Measurements from ENCODE around the gene ARHGAP26.

The ARHGAP26 gene

GRCh38 chr5:142792012-142792864, 22.1 kb downstream of the ARHGAP26 start:
- no peak overlapping the region for H3K4me3 ChIP-seq (ENCODE audit: low read depth in 1 of 2, low read length in 2 of 2)
- no peaks in the 10 kb centered on the region for H3K27me3 ChIP-seq (ENCODE audit: low read depth, low read length)
- no peaks in the 10 kb centered on the region for H3K36me3 ChIP-seq (ENCODE audit: control insufficient read depth in 1 of 2, insufficient read depth in 2 of 2, low read length in 2 of 2)
- peaks cover 0 to 8% of the 10 kb centered on the region in 2 donors for H3K4me1 ChIP-seq (ENCODE audit: control insufficient read depth in 1 of 2, insufficient read depth in 2 of 2, low read length in 2 of 2)
- no peaks in the 10 kb centered on the region for H3K9me3 ChIP-seq (ENCODE audit: control insufficient read depth in 1 of 2, low read length in 2 of 2)
- H3K27ac ChIP-seq (ENCODE audit: low read length), result no peak overlapping the region

GRCh38 chr5:142792865-142793232, 22.7 kb downstream of the ARHGAP26 start:
- Histone ChIP-seq H3K27ac (ENCODE audit: low read length) (no peak overlapping the region), H3K36me3 (ENCODE audit: control insufficient read depth in 1 of 2, insufficient read depth in 2 of 2, low read length in 2 of 2) (no peaks in the 10 kb centered on the region), H3K4me3 (ENCODE audit: low read depth in 1 of 2, low read length in 2 of 2) (no peak overlapping the region), H3K9me3 (ENCODE audit: control insufficient read depth in 1 of 2, low read length in 2 of 2) (no peaks in the 10 kb centered on the region), H3K27me3 (ENCODE audit: low read depth, low read length) (no peaks in the 10 kb centered on the region), H3K4me1 (ENCODE audit: control insufficient read depth in 1 of 2, insufficient read depth in 2 of 2, low read length in 2 of 2) (peaks cover 0 to 8% of the 10 kb centered on the region in 2 donors)

DNA sequence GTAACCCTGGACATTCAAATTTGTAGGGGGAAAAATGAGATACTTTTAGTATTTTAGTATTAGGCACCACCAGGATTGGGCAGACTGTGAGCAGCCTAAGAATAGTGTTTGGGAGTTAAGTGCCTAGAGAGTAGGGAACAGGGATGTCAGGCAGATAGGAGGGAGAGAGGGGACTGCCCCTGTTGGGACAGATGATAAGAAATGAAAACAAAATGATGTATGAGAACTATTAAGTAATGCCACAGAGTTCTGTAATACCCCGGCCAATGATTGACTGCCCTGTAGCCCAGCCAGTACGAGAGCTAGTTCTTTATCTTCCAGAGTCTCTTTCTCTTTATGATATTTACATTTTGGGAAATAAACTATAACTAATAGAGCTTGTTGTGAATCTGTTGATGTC, 24.4 kb downstream of the ARHGAP26 start:
- no peak overlapping the region for H3K4me3 ChIP-seq (ENCODE audit: low read depth in 1 of 2, low read length in 2 of 2)
- no peaks in the 10 kb centered on the region for H3K36me3 ChIP-seq (ENCODE audit: control insufficient read depth in 1 of 2, insufficient read depth in 2 of 2, low read length in 2 of 2)
- no peak overlapping the region for H3K27ac ChIP-seq (ENCODE audit: low read length)
- peaks cover 0 to 13% of the 10 kb centered on the region in 2 donors for H3K4me1 ChIP-seq (ENCODE audit: control insufficient read depth in 1 of 2, insufficient read depth in 2 of 2, low read length in 2 of 2)
- no peaks in the 10 kb centered on the region for H3K27me3 ChIP-seq (ENCODE audit: low read depth, low read length)
- no peaks in the 10 kb centered on the region for H3K9me3 ChIP-seq (ENCODE audit: control insufficient read depth in 1 of 2, low read length in 2 of 2)

DNA sequence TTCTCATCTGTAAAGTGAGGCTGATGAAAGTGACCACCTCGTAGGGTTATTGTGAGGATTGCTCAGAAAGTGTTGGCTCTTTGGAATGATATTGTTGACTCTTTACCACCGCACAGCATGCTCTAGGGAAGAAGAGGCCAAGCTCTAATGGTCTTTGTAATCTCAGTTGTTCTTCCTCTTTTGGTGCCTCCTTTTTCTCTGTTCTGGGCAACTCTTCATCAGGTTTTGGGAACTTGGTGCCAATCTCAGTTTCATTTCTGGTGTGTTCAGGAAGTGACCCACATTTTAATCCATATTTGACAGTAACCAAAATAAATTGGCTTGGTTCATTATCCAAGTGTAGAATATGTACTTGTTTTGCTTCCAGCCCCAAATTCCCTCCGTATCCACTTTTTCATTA, 25.1 kb downstream of the ARHGAP26 start:
- H3K4me3 ChIP-seq (ENCODE audit: low read depth in 1 of 2, low read length in 2 of 2), result no peak overlapping the region
- H3K4me1 ChIP-seq (ENCODE audit: control insufficient read depth in 1 of 2, insufficient read depth in 2 of 2, low read length in 2 of 2), result peaks cover 0 to 14% of the 10 kb centered on the region in 2 donors
- H3K9me3 ChIP-seq (ENCODE audit: control insufficient read depth in 1 of 2, low read length in 2 of 2), result no peaks in the 10 kb centered on the region
- H3K36me3 ChIP-seq (ENCODE audit: control insufficient read depth in 1 of 2, insufficient read depth in 2 of 2, low read length in 2 of 2), result no peaks in the 10 kb centered on the region
- peak overlapping the region; percentile 34 for H3K27ac ChIP-seq (ENCODE audit: low read length)
- H3K27me3 ChIP-seq (ENCODE audit: low read depth, low read length), result no peaks in the 10 kb centered on the region

DNA sequence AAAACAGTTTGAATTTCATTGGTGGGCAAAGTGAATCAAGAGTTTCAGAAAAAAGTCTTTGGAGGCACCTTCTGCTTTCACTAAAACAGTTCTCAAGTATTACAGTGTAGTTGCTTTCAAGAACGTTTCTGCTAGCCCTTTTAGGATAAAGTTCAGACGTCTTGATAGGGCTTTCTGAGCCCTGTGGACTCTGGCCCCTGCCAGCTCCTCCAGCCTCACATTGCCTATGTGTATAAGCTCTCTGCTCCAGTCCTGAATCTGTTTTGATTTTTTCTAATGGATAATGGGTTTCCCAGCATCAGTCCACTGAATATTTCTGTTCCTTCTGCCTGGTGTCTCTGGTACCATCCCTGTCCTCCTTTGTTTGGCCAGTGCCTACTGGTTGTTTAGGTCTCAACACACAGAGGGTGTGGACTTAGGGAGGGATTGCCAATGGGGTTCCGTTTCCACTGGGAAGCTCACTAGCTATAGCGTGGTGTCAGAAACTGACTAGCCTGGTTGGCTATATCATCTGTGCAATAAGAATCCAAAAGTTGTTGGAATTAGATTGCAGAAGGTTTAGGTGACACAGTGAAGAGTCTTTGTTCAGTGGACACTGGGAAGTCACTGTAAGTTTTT, 26.4 kb downstream of the ARHGAP26 start:
- H3K4me3 ChIP-seq (ENCODE audit: low read depth in 1 of 2, low read length in 2 of 2), result no peak overlapping the region
- no peaks in the 10 kb centered on the region for H3K27me3 ChIP-seq (ENCODE audit: low read depth, low read length)
- peaks cover 0 to 14% of the 10 kb centered on the region in 2 donors for H3K4me1 ChIP-seq (ENCODE audit: control insufficient read depth in 1 of 2, insufficient read depth in 2 of 2, low read length in 2 of 2)
- no peaks in the 10 kb centered on the region for H3K36me3 ChIP-seq (ENCODE audit: control insufficient read depth in 1 of 2, insufficient read depth in 2 of 2, low read length in 2 of 2)
- H3K9me3 ChIP-seq (ENCODE audit: control insufficient read depth in 1 of 2, low read length in 2 of 2), result no peaks in the 10 kb centered on the region
- H3K27ac ChIP-seq (ENCODE audit: low read length), result peak overlapping the region; percentile 34

DNA sequence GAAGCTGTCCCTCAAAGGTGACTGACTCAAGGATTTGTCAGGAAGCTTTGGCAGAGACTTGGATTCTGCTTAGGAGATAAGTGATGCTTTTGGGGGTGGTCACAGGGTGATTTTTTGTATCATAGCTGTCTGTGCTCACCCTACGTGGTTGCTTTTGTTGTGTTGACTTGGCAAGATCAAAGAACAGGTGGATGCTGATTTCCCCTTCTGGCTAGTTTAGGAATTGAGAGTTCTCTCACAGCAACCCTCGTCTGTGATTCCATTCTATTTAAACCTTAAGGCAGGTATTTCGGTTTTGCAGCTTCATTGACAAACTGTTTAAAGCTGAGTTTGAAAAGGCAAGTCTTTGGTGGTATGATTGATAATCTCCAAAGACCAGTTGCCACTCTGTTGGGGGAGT, 27.2 kb downstream of the ARHGAP26 start:
- Histone ChIP-seq H3K4me3 (ENCODE audit: low read depth in 1 of 2, low read length in 2 of 2) (no peak overlapping the region), H3K27ac (ENCODE audit: low read length) (peak overlapping the region; percentile 32), H3K4me1 (ENCODE audit: control insufficient read depth in 1 of 2, insufficient read depth in 2 of 2, low read length in 2 of 2) (peaks cover 0 to 14% of the 10 kb centered on the region in 2 donors), H3K9me3 (ENCODE audit: control insufficient read depth in 1 of 2, low read length in 2 of 2) (no peaks in the 10 kb centered on the region), H3K27me3 (ENCODE audit: low read depth, low read length) (no peaks in the 10 kb centered on the region), H3K36me3 (ENCODE audit: control insufficient read depth in 1 of 2, insufficient read depth in 2 of 2, low read length in 2 of 2) (no peaks in the 10 kb centered on the region)

- Histone ChIP-seq H3K4me1 (ENCODE audit: control insufficient read depth in 1 of 2, insufficient read depth in 2 of 2, low read length in 2 of 2) (peaks cover 3 to 14% of the 10 kb centered on the region in 2 donors), H3K36me3 (ENCODE audit: control insufficient read depth in 1 of 2, insufficient read depth in 2 of 2, low read length in 2 of 2) (no peaks in the 10 kb centered on the region), H3K4me3 (ENCODE audit: low read depth in 1 of 2, low read length in 2 of 2) (no peak overlapping the region), H3K9me3 (ENCODE audit: control insufficient read depth in 1 of 2, low read length in 2 of 2) (no peaks in the 10 kb centered on the region), H3K27ac (ENCODE audit: low read length) (peak overlapping the region; percentile 32), H3K27me3 (ENCODE audit: low read depth, low read length) (no peaks in the 10 kb centered on the region)
Measured at GRCh38 chr5:142798099-142798770, 28.1 kb downstream of the ARHGAP26 start.

GRCh38 chr5:142800776-142801494, 30.8 kb downstream of the ARHGAP26 start:
- Histone ChIP-seq H3K27me3 (ENCODE audit: low read depth, low read length) (no peaks in the 10 kb centered on the region), H3K9me3 (ENCODE audit: control insufficient read depth in 1 of 2, low read length in 2 of 2) (no peaks in the 10 kb centered on the region), H3K4me1 (ENCODE audit: control insufficient read depth in 1 of 2, insufficient read depth in 2 of 2, low read length in 2 of 2) (peaks cover 3 to 7% of the 10 kb centered on the region in 2 donors), H3K27ac (ENCODE audit: low read length) (no peak overlapping the region), H3K4me3 (ENCODE audit: low read depth in 1 of 2, low read length in 2 of 2) (no peak overlapping the region), H3K36me3 (ENCODE audit: control insufficient read depth in 1 of 2, insufficient read depth in 2 of 2, low read length in 2 of 2) (no peaks in the 10 kb centered on the region)

DNA sequence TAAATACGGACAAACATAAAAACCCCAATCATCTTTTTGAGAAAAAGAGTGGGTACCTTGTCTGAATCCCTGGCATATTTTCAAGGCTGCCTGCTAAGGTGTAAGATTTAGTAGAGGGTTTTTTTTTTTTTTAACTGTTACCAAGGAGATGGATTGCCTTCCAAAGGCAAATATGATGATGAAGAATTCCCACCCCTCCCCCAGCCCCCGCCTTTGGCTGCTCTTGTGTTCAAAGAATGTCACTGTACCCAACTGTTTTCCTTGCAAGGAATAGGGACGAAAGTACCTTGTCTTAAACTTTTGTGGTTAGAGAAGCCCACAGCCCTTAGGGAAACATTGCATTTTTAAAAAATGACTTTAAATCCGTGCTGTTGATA, 31.3 kb downstream of the ARHGAP26 start:
- no peaks in the 10 kb centered on the region for H3K9me3 ChIP-seq (ENCODE audit: control insufficient read depth in 1 of 2, low read length in 2 of 2)
- no peaks in the 10 kb centered on the region for H3K36me3 ChIP-seq (ENCODE audit: control insufficient read depth in 1 of 2, insufficient read depth in 2 of 2, low read length in 2 of 2)
- H3K4me3 ChIP-seq (ENCODE audit: low read depth in 1 of 2, low read length in 2 of 2), result no peak overlapping the region
- no peak overlapping the region for H3K27ac ChIP-seq (ENCODE audit: low read length)
- no peaks in the 10 kb centered on the region for H3K27me3 ChIP-seq (ENCODE audit: low read depth, low read length)
- H3K4me1 ChIP-seq (ENCODE audit: control insufficient read depth in 1 of 2, insufficient read depth in 2 of 2, low read length in 2 of 2), result peaks cover 3 to 6% of the 10 kb centered on the region in 2 donors

DNA sequence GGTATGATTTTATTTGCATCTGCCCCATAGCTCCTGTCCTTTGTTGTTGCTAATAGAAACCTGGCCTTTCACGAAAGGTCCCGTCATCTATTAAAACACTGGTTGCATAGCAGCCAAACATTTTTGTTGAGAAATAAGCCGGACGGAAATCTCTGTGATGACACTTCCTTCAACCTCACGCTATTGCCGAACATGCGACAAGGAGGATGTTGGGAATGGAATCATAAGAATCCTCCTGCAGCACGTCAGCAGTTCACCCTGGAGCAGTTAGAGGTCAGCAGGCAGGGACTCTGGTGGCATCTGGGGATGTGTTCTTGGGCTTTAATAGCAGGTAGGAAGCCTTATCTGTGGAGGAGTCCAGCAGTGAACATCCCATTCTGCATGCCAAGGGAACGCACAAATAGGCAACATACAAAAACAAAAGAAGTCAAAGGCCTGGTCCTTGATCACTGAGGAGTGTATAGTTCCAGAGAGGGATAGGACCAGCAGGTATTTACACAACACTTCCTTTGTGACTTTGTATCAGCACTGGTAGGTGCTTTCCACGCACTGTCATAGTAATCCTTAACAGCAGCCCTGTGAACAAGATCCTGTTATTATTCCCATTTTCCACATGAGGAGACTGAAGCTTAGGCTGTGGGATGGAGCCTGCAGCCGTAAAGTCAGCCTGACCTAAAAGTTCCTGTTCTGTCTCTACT, 33.4 kb downstream of the ARHGAP26 start:
- Histone ChIP-seq H3K4me1 (ENCODE audit: control insufficient read depth in 1 of 2, insufficient read depth in 2 of 2, low read length in 2 of 2) (peaks cover 3 to 6% of the 10 kb centered on the region in 2 donors), H3K27ac (ENCODE audit: low read length) (peak overlapping the region; percentile 84), H3K9me3 (ENCODE audit: control insufficient read depth in 1 of 2, low read length in 2 of 2) (no peaks in the 10 kb centered on the region), H3K36me3 (ENCODE audit: control insufficient read depth in 1 of 2, insufficient read depth in 2 of 2, low read length in 2 of 2) (no peaks in the 10 kb centered on the region), H3K4me3 (ENCODE audit: low read depth in 1 of 2, low read length in 2 of 2) (no peak overlapping the region), H3K27me3 (ENCODE audit: low read depth, low read length) (no peaks in the 10 kb centered on the region)
